ENCODE measurements around the gene TUBD1.
"Not testable (repeated sequence)": the region's sequence is repeated elsewhere in the genome, so short reads cannot be mapped to it uniquely, and the experiment has no call there.

Gene TUBD1

GRCh38 chr17:59892924-59893675, at the start of gene TUBD1, which contains the start of gene RPS6KB1:
Gene TUBD1, minus strand, starts transcription at chr17:59892943. Its CDS starts 1,941 bp downstream, at chr17:59891002.
Gene RPS6KB1, plus strand, starts transcription at chr17:59893121. Its CDS starts 64 bp downstream, at chr17:59893185.
- DNase-seq: peak; percentile 15 to 98 (median 93)

GRCh38 chr17:59941131-59941530, 48.4 kb upstream of the TUBD1 start:
- no peak for DNase-seq

- DNase-seq: not testable (repeated sequence)
Measured at GRCh38 chr17:59940697-59941096, 48.0 kb upstream of the TUBD1 start.

- DNase-seq: not testable (repeated sequence)
Measured at GRCh38 chr17:59933317-59933716, 40.6 kb upstream of the TUBD1 start.

GRCh38 chr17:59930768-59931167, 38.0 kb upstream of the TUBD1 start:
- peak in 5 of 56 donors; percentile 1 to 6 (median 3) for DNase-seq

GRCh38 chr17:59930121-59930520, 37.4 kb upstream of the TUBD1 start:
- not testable (repeated sequence) for DNase-seq

GRCh38 chr17:59920637-59921036, 27.9 kb upstream of the TUBD1 start:
- DNase-seq: not testable (repeated sequence)

- no peak for DNase-seq
Measured at GRCh38 chr17:59916446-59916845, 23.7 kb upstream of the TUBD1 start.

- no peak for DNase-seq
Measured at GRCh38 chr17:59914274-59914854, 21.6 kb upstream of the TUBD1 start.

- no peak for DNase-seq
Measured at GRCh38 chr17:59907467-59907866, 14.7 kb upstream of the TUBD1 start.

- no peak for DNase-seq
Measured at GRCh38 chr17:59903455-59903854, 10.7 kb upstream of the TUBD1 start.

- no peak for DNase-seq
Measured at GRCh38 chr17:59901604-59902003, 8.9 kb upstream of the TUBD1 start.

GRCh38 chr17:59899099-59899498, 6.4 kb upstream of the TUBD1 start:
- DNase-seq: no peak

GRCh38 chr17:59897090-59897489, 4.3 kb upstream of the TUBD1 start:
- DNase-seq: no peak

GRCh38 chr17:59893676-59894100, 945 bp upstream of the TUBD1 start:
- peak in 6 of 56 donors; percentile 3 to 43 (median 28) for DNase-seq

GRCh38 chr17:59892251-59892923, 356 bp downstream of the TUBD1 start:
- DNase-seq: peak in 16 of 56 donors; percentile 32 to 75 (median 62)

- DNase-seq: no peak
Measured at GRCh38 chr17:59890720-59891119, 2.0 kb downstream of the TUBD1 start.

GRCh38 chr17:59888145-59888750, 4.5 kb downstream of the TUBD1 start:
- no peak for DNase-seq

GRCh38 chr17:59884861-59885260, 7.9 kb downstream of the TUBD1 start:
- no peak for DNase-seq

GRCh38 chr17:59878624-59879023, 14.1 kb downstream of the TUBD1 start:
- no peak for DNase-seq

- no peak for DNase-seq
Measured at GRCh38 chr17:59877965-59878364, 14.8 kb downstream of the TUBD1 start.

GRCh38 chr17:59876107-59876506, 16.6 kb downstream of the TUBD1 start:
- no peak for DNase-seq
